Bronchial epithelial cell (primary cell): ENCODE data around the gene NPTX1. TPM values are rescaled to one million over a fixed set of nuclear protein-coding genes. Genes with fewer than 3 reads are reported as not detected.

Experiments used
- DNase-seq: peaks from one replicate; pipeline ENCODE4 v3.0.0-alpha.2; 2010; ENCODE audit warnings: low read depth
- FAIRE-seq: peaks from 2 replicates; lab custom pipeline; 2011; peaks lifted over from hg19 to GRCh38; lab: Jason Lieb, UNC
- H3K27me3 ChIP-seq: 2 replicates; pipeline ENCODE4 v1.5.1; 2011; ENCODE audit warnings: low read length; ENCODE audit not compliant: control insufficient read depth, insufficient read depth
- H3K36me3 ChIP-seq: 2 replicates; pipeline ENCODE4 v1.5.1; 2011; ENCODE audit warnings: low read length; ENCODE audit not compliant: control insufficient read depth, insufficient read depth
- H3K4me3 ChIP-seq: 2 replicates; pipeline ENCODE4 v1.5.1; 2011; ENCODE audit warnings: mild to moderate bottlenecking, low read depth, low read length, control low read depth
- CTCF ChIP-seq: IDR thresholded peaks from 2 replicates; pipeline ENCODE4 v1.5.1; 2011; ENCODE audit warnings: mild to moderate bottlenecking, moderate library complexity, low read length, control low read depth, inconsistent platforms; ENCODE audit not compliant: insufficient read depth, severe bottlenecking
- total RNA-seq: library from RNA; depleted of rRNA; stranded (reverse); fragments of >200 nt; gene quantifications from 2 replicates; pipeline ENCODE4 v1.2.1, GENCODE V29; 2014

NPTX1 gene
- total RNA-seq, 1 donor from 2014 or later, result under 0.01 TPM

GRCh38 chr17:80429356-80430275, 46.8 kb downstream of the NPTX1 start:
- FAIRE-seq, result no peak
- Histone ChIP-seq H3K27me3 (peaks cover 1% of the 10 kb centered on the region), H3K4me3 (no peak overlapping the region), H3K36me3 (no peaks in the 10 kb centered on the region)
- no peak for TF ChIP-seq CTCF
- no peak for DNase-seq

GRCh38 chr17:80428796-80429195, 47.6 kb downstream of the NPTX1 start:
- Histone ChIP-seq H3K4me3 (no peak overlapping the region), H3K27me3 (peaks cover 1% of the 10 kb centered on the region), H3K36me3 (no peaks in the 10 kb centered on the region)
- FAIRE-seq (no peak), DNase-seq (no peak)
- no peak for TF ChIP-seq CTCF

- FAIRE-seq (no peak), DNase-seq (no peak)
- Histone ChIP-seq H3K27me3 (peaks cover 1% of the 10 kb centered on the region), H3K36me3 (no peaks in the 10 kb centered on the region), H3K4me3 (no peak overlapping the region)
- TF ChIP-seq CTCF, result no peak
Measured at GRCh38 chr17:80428363-80428762, 48.0 kb downstream of the NPTX1 start.

GRCh38 chr17:80427366-80428282, 48.8 kb downstream of the NPTX1 start:
- H3K36me3 ChIP-seq, result no peaks in the 10 kb centered on the region
- H3K4me3 ChIP-seq, result no peak overlapping the region
- TF ChIP-seq CTCF, result no peak
- peaks cover 1% of the 10 kb centered on the region for H3K27me3 ChIP-seq
- DNase-seq (no peak), FAIRE-seq (no peak)

GRCh38 chr17:80426671-80427326, 49.6 kb downstream of the NPTX1 start:
- no peaks in the 10 kb centered on the region for H3K36me3 ChIP-seq
- DNase-seq (peak; percentile 29), FAIRE-seq (peak; percentile 18)
- H3K4me3 ChIP-seq, result no peak overlapping the region
- peak; percentile 97 for TF ChIP-seq CTCF
- H3K27me3 ChIP-seq, result peaks cover 1% of the 10 kb centered on the region
